Loucy (cell line): ENCODE measurements around the gene PPP1R10.

ENCODE experiments used
- EZH2phosphoT487 ChIP-seq: fragments of 200-600 bp; IDR thresholded peaks from 2 replicates; pipeline ENCODE4 v1.6.1; 2018; ENCODE audit warnings: antibody characterized with exemption, mild to moderate bottlenecking, moderate library complexity, borderline replicate concordance
- TF ChIP-seq, protein P1 (sequence below): fragments of 200-600 bp; sonication (generic); conservative IDR thresholded peaks from 2 replicates; pipeline ENCODE4 v1.5.1; 2014; ENCODE audit warnings: mild to moderate bottlenecking, antibody characterized with exemption, low read length

DNA sequence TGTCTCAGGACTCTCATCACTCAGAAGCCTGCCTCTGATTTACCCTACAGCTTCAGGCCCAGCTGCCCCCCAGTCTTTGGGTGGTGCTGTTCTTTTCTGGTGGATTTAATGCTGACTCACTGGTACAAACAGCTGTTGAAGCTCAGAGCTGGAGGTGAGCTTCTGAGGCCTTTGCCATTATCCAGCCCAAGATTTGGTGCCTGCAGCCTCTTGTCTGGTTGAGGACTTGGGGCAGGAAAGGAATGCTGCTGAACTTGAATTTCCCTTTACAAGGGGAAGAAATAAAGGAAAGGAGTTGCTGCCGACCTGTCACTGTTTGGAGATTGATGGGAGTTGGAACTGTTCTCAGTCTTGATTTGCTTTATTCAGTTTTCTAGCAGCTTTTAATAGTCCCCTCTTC is 26.0 kb downstream of the PPP1R10 start:
- TF ChIP-seq, protein P1, sequence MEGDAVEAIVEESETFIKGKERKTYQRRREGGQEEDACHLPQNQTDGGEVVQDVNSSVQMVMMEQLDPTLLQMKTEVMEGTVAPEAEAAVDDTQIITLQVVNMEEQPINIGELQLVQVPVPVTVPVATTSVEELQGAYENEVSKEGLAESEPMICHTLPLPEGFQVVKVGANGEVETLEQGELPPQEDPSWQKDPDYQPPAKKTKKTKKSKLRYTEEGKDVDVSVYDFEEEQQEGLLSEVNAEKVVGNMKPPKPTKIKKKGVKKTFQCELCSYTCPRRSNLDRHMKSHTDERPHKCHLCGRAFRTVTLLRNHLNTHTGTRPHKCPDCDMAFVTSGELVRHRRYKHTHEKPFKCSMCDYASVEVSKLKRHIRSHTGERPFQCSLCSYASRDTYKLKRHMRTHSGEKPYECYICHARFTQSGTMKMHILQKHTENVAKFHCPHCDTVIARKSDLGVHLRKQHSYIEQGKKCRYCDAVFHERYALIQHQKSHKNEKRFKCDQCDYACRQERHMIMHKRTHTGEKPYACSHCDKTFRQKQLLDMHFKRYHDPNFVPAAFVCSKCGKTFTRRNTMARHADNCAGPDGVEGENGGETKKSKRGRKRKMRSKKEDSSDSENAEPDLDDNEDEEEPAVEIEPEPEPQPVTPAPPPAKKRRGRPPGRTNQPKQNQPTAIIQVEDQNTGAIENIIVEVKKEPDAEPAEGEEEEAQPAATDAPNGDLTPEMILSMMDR = no peak
- no peak for TF ChIP-seq EZH2phosphoT487
